Measurements from ENCODE around the gene PTPA.
"Not testable (repeated sequence)": the region's sequence is repeated elsewhere in the genome, so short reads cannot be mapped to it uniquely, and the experiment has no call there.

PTPA gene

DNA sequence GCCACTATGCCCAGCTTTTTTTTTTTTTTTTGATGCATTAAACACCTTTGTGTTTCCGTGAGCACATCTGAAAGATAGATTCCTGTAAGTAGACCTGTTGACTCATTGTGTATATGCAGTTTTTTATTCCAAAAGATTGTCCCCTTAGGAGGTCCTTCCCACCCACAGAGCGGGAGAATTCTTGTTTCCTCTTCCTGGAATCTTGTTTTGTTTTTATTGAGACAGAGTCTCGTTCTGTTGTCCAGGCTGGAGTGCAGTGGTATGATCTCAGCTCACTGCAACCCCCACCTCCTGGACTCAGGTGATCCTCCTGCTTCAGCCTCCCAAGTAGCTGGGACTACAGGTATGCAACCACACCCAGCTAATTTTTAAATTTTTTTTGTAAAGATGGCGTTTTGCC is 7.6 kb downstream of the PTPA start:
- CTCF ChIA-PET = no interaction called here
- DNase-seq (ENCODE audit: extremely low spot score) = no peak

DNA sequence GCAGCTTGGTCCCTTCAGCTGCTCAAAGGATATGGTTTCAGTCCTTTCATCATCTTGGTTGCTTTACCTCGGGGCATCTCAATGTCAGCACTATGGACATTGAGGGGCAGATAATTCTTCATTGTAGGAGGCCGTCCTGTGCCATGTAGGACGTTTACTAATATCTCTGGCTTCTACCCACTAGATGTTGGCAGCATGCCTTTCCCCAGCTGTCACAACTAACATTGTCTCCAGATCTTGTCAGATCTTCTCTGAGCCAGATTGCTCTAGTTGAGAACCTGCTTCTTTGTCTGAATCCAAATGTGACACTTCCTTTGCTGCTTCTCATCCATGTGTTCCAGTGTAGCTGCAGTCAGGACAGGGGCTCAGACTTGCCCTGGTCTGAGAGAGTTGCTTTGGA is 10.3 kb downstream of the PTPA start:
- ChIA-PET CTCF (no interaction called here), POLR2A (interaction anchor here (1.2 kb wide), 1 partner anchor 9 kb away, joined by 5 read pairs; no protein-coding TSS in a partner anchor)
- no peak for DNase-seq (ENCODE audit: extremely low spot score)
- no peak for TF ChIP-seq ELF4 (IDR thresholded peaks at IDR 0.05)
- no peak for TF ChIP-seq HDGF (IDR thresholded peaks at IDR 0.05; ENCODE audit: borderline replicate concordance)
- no peak for TF ChIP-seq L3MBTL2 (conservative IDR thresholded peaks at IDR 0.05)
- no peak for TF ChIP-seq ARNT (IDR thresholded peaks at IDR 0.05)
- TF ChIP-seq BHLHE40 (IDR thresholded peaks at IDR 0.05; ENCODE audit: borderline replicate concordance) = no peak
- TF ChIP-seq FOXA1 (IDR thresholded peaks at IDR 0.05) = no peak
- no peak for TF ChIP-seq LEF1 (IDR thresholded peaks at IDR 0.05; ENCODE audit: borderline replicate concordance)
- TF ChIP-seq NFRKB (IDR thresholded peaks at IDR 0.05) = no peak
- TF ChIP-seq SP1 (IDR thresholded peaks at IDR 0.05) = no peak
- no peak for TF ChIP-seq TARDBP (IDR thresholded peaks at IDR 0.05)
- no peak for TF ChIP-seq ZNF384 (IDR thresholded peaks at IDR 0.05)
- TF ChIP-seq CTBP1 (IDR thresholded peaks at IDR 0.05; ENCODE audit: borderline replicate concordance) = no peak
- TF ChIP-seq FOXK2 (IDR thresholded peaks at IDR 0.05) = no peak
- TF ChIP-seq, protein P1, sequence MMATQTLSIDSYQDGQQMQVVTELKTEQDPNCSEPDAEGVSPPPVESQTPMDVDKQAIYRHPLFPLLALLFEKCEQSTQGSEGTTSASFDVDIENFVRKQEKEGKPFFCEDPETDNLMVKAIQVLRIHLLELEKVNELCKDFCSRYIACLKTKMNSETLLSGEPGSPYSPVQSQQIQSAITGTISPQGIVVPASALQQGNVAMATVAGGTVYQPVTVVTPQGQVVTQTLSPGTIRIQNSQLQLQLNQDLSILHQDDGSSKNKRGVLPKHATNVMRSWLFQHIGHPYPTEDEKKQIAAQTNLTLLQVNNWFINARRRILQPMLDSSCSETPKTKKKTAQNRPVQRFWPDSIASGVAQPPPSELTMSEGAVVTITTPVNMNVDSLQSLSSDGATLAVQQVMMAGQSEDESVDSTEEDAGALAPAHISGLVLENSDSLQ (IDR thresholded peaks at IDR 0.05) = no peak
- no peak for TF ChIP-seq SUZ12 (IDR thresholded peaks at IDR 0.05)
- TF ChIP-seq FOXM1 (IDR thresholded peaks at IDR 0.05; ENCODE audit: borderline replicate concordance) = no peak

More for the DNA sequence above, 7.6 kb downstream of the PTPA start:
- TF ChIP-seq TARDBP (IDR thresholded peaks at IDR 0.05) = no peak
- no peak for TF ChIP-seq FOXK2 (IDR thresholded peaks at IDR 0.05)
- TF ChIP-seq FOXM1 (IDR thresholded peaks at IDR 0.05; ENCODE audit: borderline replicate concordance) = no peak
- no peak for TF ChIP-seq NFRKB (IDR thresholded peaks at IDR 0.05)
- no peak for TF ChIP-seq ZNF384 (IDR thresholded peaks at IDR 0.05)
- TF ChIP-seq L3MBTL2 (conservative IDR thresholded peaks at IDR 0.05) = no peak
- POLR2A ChIA-PET = no interaction called here

DNA sequence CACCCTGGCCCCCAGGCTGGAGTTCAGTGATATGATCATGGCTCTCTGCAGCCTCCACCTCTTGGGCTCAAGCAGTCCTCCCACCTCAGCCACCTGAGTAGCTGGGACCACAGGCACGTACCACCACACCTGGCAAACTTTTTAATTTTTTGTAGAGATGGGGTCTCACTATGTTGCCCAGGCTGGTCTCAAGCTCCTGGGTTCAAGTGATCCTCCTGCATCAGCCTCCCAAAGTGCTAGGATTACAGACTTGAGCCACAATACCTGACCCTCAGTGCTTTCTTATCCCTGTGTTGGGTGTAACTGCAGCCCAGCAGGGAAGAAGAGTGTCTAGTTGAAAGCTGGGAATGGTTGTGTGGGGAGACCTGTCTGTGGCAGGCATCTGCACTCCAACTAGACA is 10.9 kb downstream of the PTPA start:
- no peak for TF ChIP-seq LEF1 (IDR thresholded peaks at IDR 0.05; ENCODE audit: borderline replicate concordance)
- no peak for TF ChIP-seq SUZ12 (IDR thresholded peaks at IDR 0.05)
- no peak for TF ChIP-seq FOXK2 (IDR thresholded peaks at IDR 0.05)
- TF ChIP-seq, protein P1 (IDR thresholded peaks at IDR 0.05) = no peak
- no peak for TF ChIP-seq TARDBP (IDR thresholded peaks at IDR 0.05)
- CTCF ChIA-PET = interaction anchor here (1.0 to 1.4 kb wide), 2 partner anchors 9 to 11 kb away, joined by 3 to 4 read pairs; no protein-coding TSS in a partner anchor

DNA sequence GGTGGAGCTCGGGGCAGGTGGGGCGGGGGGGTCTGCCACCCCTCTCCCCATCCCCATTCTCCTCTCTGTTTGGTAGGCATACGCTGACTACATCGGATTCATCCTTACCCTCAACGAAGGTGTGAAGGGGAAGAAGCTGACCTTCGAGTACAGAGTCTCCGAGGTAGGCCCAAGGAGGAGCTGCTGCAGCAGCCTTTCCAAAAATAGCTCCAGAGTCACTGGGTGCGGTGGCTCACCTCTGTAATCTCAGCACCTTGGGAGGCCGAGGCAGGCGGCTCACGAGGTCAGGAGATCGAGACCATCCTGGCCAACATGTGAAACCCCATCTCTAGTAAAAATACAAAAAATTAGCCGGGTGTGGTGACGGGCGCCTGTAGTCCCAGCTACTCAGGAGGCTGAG is 11.8 kb downstream of the PTPA start:
- CTCF ChIA-PET = interaction anchor here (1.0 to 1.4 kb wide), 2 partner anchors 8 to 10 kb away, joined by 3 to 4 read pairs; no protein-coding TSS in a partner anchor
- DNase-seq (ENCODE audit: extremely low spot score); POLR2A ChIA-PET: not testable (repeated sequence)

More for the DNA sequence above, 10.9 kb downstream of the PTPA start:
- POLR2A ChIA-PET = interaction anchor here (1.2 kb wide), 1 partner anchor 9 kb away, joined by 5 read pairs; no protein-coding TSS in a partner anchor
- DNase-seq (ENCODE audit: extremely low spot score) = no peak

DNA sequence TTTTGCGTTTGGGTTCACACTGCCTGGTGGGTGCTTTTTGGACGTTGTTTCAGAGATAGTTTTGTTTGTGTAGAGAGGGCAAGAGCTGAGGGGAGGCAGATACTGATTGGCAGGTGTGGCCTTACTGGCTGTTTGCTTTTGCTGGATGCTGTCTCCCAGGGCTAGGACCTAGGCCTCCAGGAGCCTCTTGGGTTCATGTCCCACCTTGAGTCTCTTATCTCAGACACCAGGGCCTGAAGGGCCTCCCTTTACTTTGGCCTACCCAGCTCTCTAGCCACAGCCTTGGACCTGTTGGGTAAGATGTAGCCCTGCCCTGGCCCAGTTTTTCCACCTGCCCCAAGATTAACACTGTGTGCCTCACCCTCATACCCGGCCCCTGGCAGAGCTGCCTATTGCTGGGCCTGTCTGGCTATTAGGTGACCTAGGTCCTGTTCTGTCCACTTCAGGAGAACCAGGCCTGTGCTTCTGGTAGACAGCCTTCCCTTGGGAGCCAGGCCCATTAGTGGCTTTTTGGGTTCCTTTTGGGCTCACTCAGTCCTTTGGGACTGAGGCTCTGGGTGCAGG is 13.4 kb downstream of the PTPA start:
- ChIA-PET POLR2A (no interaction called here), CTCF (interaction anchor here (2.0 kb wide), 2 partner anchors 14 to 50 kb away, joined by 6 to 9 read pairs; no protein-coding TSS in a partner anchor)
- no peak for DNase-seq (ENCODE audit: extremely low spot score)
- TF ChIP-seq SUZ12 (IDR thresholded peaks at IDR 0.05) (no peak), TARDBP (IDR thresholded peaks at IDR 0.05) (no peak), NFRKB (IDR thresholded peaks at IDR 0.05) (no peak), ELF4 (IDR thresholded peaks at IDR 0.05) (no peak), FOXA1 (IDR thresholded peaks at IDR 0.05) (no peak), ARNT (IDR thresholded peaks at IDR 0.05) (no peak), SP1 (IDR thresholded peaks at IDR 0.05) (no peak), L3MBTL2 (conservative IDR thresholded peaks at IDR 0.05) (no peak), CTBP1 (IDR thresholded peaks at IDR 0.05; ENCODE audit: borderline replicate concordance) (no peak)
- TF ChIP-seq, protein P1 (IDR thresholded peaks at IDR 0.05) = no peak

DNA sequence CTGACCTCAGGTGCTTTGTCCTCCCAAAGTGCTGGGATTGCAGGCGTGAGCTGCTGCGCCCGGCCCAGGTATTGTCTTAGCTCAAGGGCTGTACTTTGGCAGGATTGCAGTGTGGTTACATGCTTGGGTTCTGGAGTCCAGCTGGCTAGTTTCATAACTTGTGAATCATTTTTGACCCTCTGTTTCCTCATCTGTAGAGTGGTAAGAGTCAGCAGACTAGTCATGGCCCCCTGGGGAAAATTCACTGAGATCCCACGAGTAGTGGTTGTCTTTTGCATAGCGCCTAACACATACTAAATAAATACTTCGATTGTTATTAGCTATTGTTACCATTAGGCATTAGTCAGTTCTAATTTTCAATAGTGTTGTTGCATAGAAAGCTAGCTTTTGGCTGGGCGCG is 14.3 kb downstream of the PTPA start:
- no peak for TF ChIP-seq TARDBP (IDR thresholded peaks at IDR 0.05)
- TF ChIP-seq SP1 (IDR thresholded peaks at IDR 0.05) = no peak
- TF ChIP-seq SUZ12 (IDR thresholded peaks at IDR 0.05) = no peak
- no peak for TF ChIP-seq LEF1 (IDR thresholded peaks at IDR 0.05; ENCODE audit: borderline replicate concordance)
- no peak for TF ChIP-seq NFRKB (IDR thresholded peaks at IDR 0.05)
- TF ChIP-seq ELF4 (IDR thresholded peaks at IDR 0.05) = no peak
- no peak for TF ChIP-seq CTBP1 (IDR thresholded peaks at IDR 0.05; ENCODE audit: borderline replicate concordance)
- TF ChIP-seq FOXA1 (IDR thresholded peaks at IDR 0.05) = no peak
- TF ChIP-seq ZNF384 (IDR thresholded peaks at IDR 0.05) = no peak
- TF ChIP-seq, protein P1 (IDR thresholded peaks at IDR 0.05) = no peak
- TF ChIP-seq ARNT (IDR thresholded peaks at IDR 0.05) = no peak
- no peak for TF ChIP-seq FOXK2 (IDR thresholded peaks at IDR 0.05)
- POLR2A ChIA-PET = interaction anchor here (0.6 kb wide), 1 partner anchor 291 kb away, joined by 3 read pairs; no protein-coding TSS in a partner anchor
- no peak for DNase-seq (ENCODE audit: extremely low spot score)
- CTCF ChIA-PET = interaction anchor here (0.8 to 2.0 kb wide), 3 partner anchors 13 to 49 kb away, joined by 3 to 9 read pairs (median 6); no protein-coding TSS in a partner anchor
